Activated T-cell treated with anti-CD3 and anti-CD28 coated beads, Interleukin-2, amount 50 U/mL, for 24 hours (primary cell): ENCODE data around the gene ATOSB.

Source experiments
- DNase-seq: peaks from one replicate; pipeline ENCODE4 v3.0.0-alpha.2; 2020
- H3K27ac Mint-ChIP-seq: 2 replicates; pipeline ENCODE4 v1.8.0; 2020; ENCODE audit warnings: mild to moderate bottlenecking, mixed read lengths
- H3K27me3 Mint-ChIP-seq: 2 replicates; pipeline ENCODE4 v1.8.0; 2020; ENCODE audit warnings: mixed read lengths
- H3K36me3 Mint-ChIP-seq: 2 replicates; pipeline ENCODE4 v1.8.0; 2020; ENCODE audit warnings: low read depth, mixed read lengths
- H3K4me1 Mint-ChIP-seq: 2 replicates; pipeline ENCODE4 v1.8.0; 2020; ENCODE audit warnings: low read depth, mixed read lengths
- H3K4me3 Mint-ChIP-seq: 2 replicates; pipeline ENCODE4 v1.8.0; 2020; ENCODE audit warnings: mild to moderate bottlenecking, moderate library complexity, mixed read lengths
- H3K9me3 Mint-ChIP-seq: 2 replicates; pipeline ENCODE4 v1.8.0; 2020; ENCODE audit warnings: mixed read lengths

The ATOSB gene

GRCh38 chr9:35107297-35108290 is 8.1 kb downstream of the ATOSB start:
- no peak for DNase-seq
- Mint-ChIP-seq H3K4me3 (no peak overlapping the region), H3K36me3 (peaks cover 20% of the 10 kb centered on the region), H3K27ac (no peak overlapping the region), H3K4me1 (peaks cover 32% of the 10 kb centered on the region), H3K9me3 (no peaks in the 10 kb centered on the region), H3K27me3 (no peaks in the 10 kb centered on the region)

GRCh38 chr9:35106343-35106730 is 9.3 kb downstream of the ATOSB start:
- no peak overlapping the region for H3K4me3 Mint-ChIP-seq
- no peak overlapping the region for H3K27ac Mint-ChIP-seq
- H3K9me3 Mint-ChIP-seq: no peaks in the 10 kb centered on the region
- H3K36me3 Mint-ChIP-seq: peaks cover 33% of the 10 kb centered on the region
- no peak for DNase-seq
- H3K27me3 Mint-ChIP-seq: no peaks in the 10 kb centered on the region
- H3K4me1 Mint-ChIP-seq: peaks cover 31% of the 10 kb centered on the region

- Mint-ChIP-seq H3K27me3 (no peaks in the 10 kb centered on the region), H3K9me3 (no peaks in the 10 kb centered on the region), H3K4me3 (no peak overlapping the region), H3K36me3 (peaks cover 38% of the 10 kb centered on the region), H3K4me1 (peaks cover 33% of the 10 kb centered on the region), H3K27ac (no peak overlapping the region)
- DNase-seq: no peak
Observed at GRCh38 chr9:35105571-35106342, 9.9 kb downstream of the ATOSB start.

GRCh38 chr9:35105126-35105525 is 10.5 kb downstream of the ATOSB start:
- DNase-seq: no peak
- Mint-ChIP-seq H3K27ac (peak overlapping the region; percentile 57), H3K27me3 (no peaks in the 10 kb centered on the region), H3K4me1 (peaks cover 32% of the 10 kb centered on the region), H3K4me3 (no peak overlapping the region), H3K9me3 (no peaks in the 10 kb centered on the region), H3K36me3 (peaks cover 45% of the 10 kb centered on the region)

GRCh38 chr9:35104586-35104985 is 11.1 kb downstream of the ATOSB start:
- H3K4me1 Mint-ChIP-seq: peaks cover 31% of the 10 kb centered on the region
- peak overlapping the region; percentile 50 for H3K27ac Mint-ChIP-seq
- H3K4me3 Mint-ChIP-seq: no peak overlapping the region

GRCh38 chr9:35103660-35104191 is 11.9 kb downstream of the ATOSB start:
- H3K27me3 Mint-ChIP-seq: no peaks in the 10 kb centered on the region
- peak overlapping the region; percentile 100 for H3K4me3 Mint-ChIP-seq
- H3K9me3 Mint-ChIP-seq: no peaks in the 10 kb centered on the region
- H3K36me3 Mint-ChIP-seq: peaks cover 59% of the 10 kb centered on the region
- peak overlapping the region; percentile 99 for H3K27ac Mint-ChIP-seq
- DNase-seq: no peak
- H3K4me1 Mint-ChIP-seq: peaks cover 31% of the 10 kb centered on the region

More at GRCh38 chr9:35104586-35104985, 11.1 kb downstream of the ATOSB start:
- no peaks in the 10 kb centered on the region for H3K27me3 Mint-ChIP-seq
- peaks cover 50% of the 10 kb centered on the region for H3K36me3 Mint-ChIP-seq
- no peak for DNase-seq
- H3K9me3 Mint-ChIP-seq: no peaks in the 10 kb centered on the region

GRCh38 chr9:35102769-35103659 is 12.6 kb downstream of the ATOSB start, which contains the start of gene STOML2:
TSS of gene STOML2 (minus strand) at chr9:35103131. CDS start at chr9:35103094, 37 bp downstream.
- Mint-ChIP-seq H3K36me3 (peaks cover 63% of the 10 kb centered on the region), H3K27me3 (no peaks in the 10 kb centered on the region), H3K27ac (peak within 1 kb of the TSS; percentile 99), H3K9me3 (no peaks in the 10 kb centered on the region), H3K4me1 (peaks cover 32% of the 10 kb centered on the region), H3K4me3 (peak within 1 kb of the TSS; percentile 100)
- peak; percentile 91 for DNase-seq

GRCh38 chr9:35102465-35102768 is 13.2 kb downstream of the ATOSB start:
- DNase-seq: no peak
- Mint-ChIP-seq H3K4me3 (peak overlapping the region; percentile 100), H3K27ac (peak overlapping the region; percentile 99), H3K4me1 (peaks cover 36% of the 10 kb centered on the region), H3K36me3 (peaks cover 68% of the 10 kb centered on the region), H3K27me3 (no peaks in the 10 kb centered on the region), H3K9me3 (no peaks in the 10 kb centered on the region)

- H3K27ac Mint-ChIP-seq: no peak overlapping the region
- H3K4me3 Mint-ChIP-seq: no peak overlapping the region
- no peaks in the 10 kb centered on the region for H3K9me3 Mint-ChIP-seq
- DNase-seq: no peak
- peaks cover 79% of the 10 kb centered on the region for H3K36me3 Mint-ChIP-seq
- peaks cover 53% of the 10 kb centered on the region for H3K4me1 Mint-ChIP-seq
- H3K27me3 Mint-ChIP-seq: no peaks in the 10 kb centered on the region
Observed at GRCh38 chr9:35097573-35097972, 18.1 kb downstream of the ATOSB start.

GRCh38 chr9:35096035-35096849 is 19.4 kb downstream of the ATOSB start, which contains the start of gene PIGO:
TSS of gene PIGO (minus strand) at chr9:35096591. CDS start at chr9:35095565, 1,026 bp downstream.
- no peaks in the 10 kb centered on the region for H3K27me3 Mint-ChIP-seq
- peaks cover 79% of the 10 kb centered on the region for H3K36me3 Mint-ChIP-seq
- no peaks in the 10 kb centered on the region for H3K9me3 Mint-ChIP-seq
- peaks cover 43% of the 10 kb centered on the region for H3K4me1 Mint-ChIP-seq
- peak; percentile 94 for DNase-seq
- H3K27ac Mint-ChIP-seq: peak within 1 kb of the TSS; percentile 96
- H3K4me3 Mint-ChIP-seq: peak within 1 kb of the TSS; percentile 90

- H3K36me3 Mint-ChIP-seq: peaks cover 91% of the 10 kb centered on the region
- H3K4me3 Mint-ChIP-seq: no peak overlapping the region
- peaks cover 22% of the 10 kb centered on the region for H3K4me1 Mint-ChIP-seq
- H3K9me3 Mint-ChIP-seq: no peaks in the 10 kb centered on the region
- no peak for DNase-seq
- H3K27ac Mint-ChIP-seq: no peak overlapping the region
- H3K27me3 Mint-ChIP-seq: no peaks in the 10 kb centered on the region
Observed at GRCh38 chr9:35091536-35091935, 24.1 kb downstream of the ATOSB start.

- peak overlapping the region; percentile 66 for H3K27ac Mint-ChIP-seq
- peaks cover 91% of the 10 kb centered on the region for H3K36me3 Mint-ChIP-seq
- peaks cover 9% of the 10 kb centered on the region for H3K4me1 Mint-ChIP-seq
- no peak overlapping the region for H3K4me3 Mint-ChIP-seq
- no peaks in the 10 kb centered on the region for H3K27me3 Mint-ChIP-seq
- DNase-seq: no peak
- no peaks in the 10 kb centered on the region for H3K9me3 Mint-ChIP-seq
Observed at GRCh38 chr9:35089434-35089833, 26.2 kb downstream of the ATOSB start.

- Mint-ChIP-seq H3K9me3 (no peaks in the 10 kb centered on the region), H3K4me3 (no peak overlapping the region), H3K27ac (no peak overlapping the region), H3K36me3 (peaks cover 51% of the 10 kb centered on the region), H3K27me3 (no peaks in the 10 kb centered on the region), H3K4me1 (peaks cover 6% of the 10 kb centered on the region)
- DNase-seq: no peak
Observed at GRCh38 chr9:35085078-35085477, 30.6 kb downstream of the ATOSB start.
